ENCODE results near the gene OR6C68. TPM values are rescaled to one million over a fixed set of nuclear protein-coding genes. Genes with fewer than 3 reads are reported as not detected.

Gene OR6C68
- total RNA-seq, 1 experiment from 2014 or later: not detected

GRCh38 chr12:55516391-55516790 lies 24.2 kb downstream of the OR6C68 start:
- no peak for TF ChIP-seq CTCF (IDR thresholded peaks at IDR 0.05)
- Histone ChIP-seq H3K27me3 (ENCODE audit: control insufficient read depth, insufficient read depth, low read length) (no peaks in the 10 kb centered on the region; the same call in 1 of the 2 replicates), H3K9me3 (ENCODE audit: control insufficient read depth, insufficient read depth, low read depth, low read length) (no peaks in the 10 kb centered on the region), H3K27ac (ENCODE audit: low read length) (no peak overlapping the region), H3K4me3 (ENCODE audit: low read depth in 2 of 2, low read length in 2 of 2) (no peak overlapping the region), H3K36me3 (ENCODE audit: control insufficient read depth, insufficient read depth, low read length) (no peaks in the 10 kb centered on the region), H3K4me1 (ENCODE audit: control insufficient read depth, insufficient read depth, low read length) (no peaks in the 10 kb centered on the region)
- DNase-seq (ENCODE audit: low read depth, low spot score) (no peak), ATAC-seq (no peak)
- POLR2A ChIA-PET: no interaction called here
- intact Hi-C loops (cut with micrococcal nuclease; ENCODE audit: unreplicated experiment): no loop called here
- no TSS peak for BruUV-seq (replicated peaks)
- CTCF ChIA-PET: interaction anchor here (0.7 kb wide), 1 partner anchor 123 kb away, joined by 3 read pairs; no protein-coding TSS in a partner anchor
- in situ Hi-C loops (cut with HindIII; ENCODE audit: low pct_unique_long_range_greater_than_20kb, low sequenced_read_pairs): no loop called here

Other genes with a start within 250 kb of the OR6C68 start
- not detected for gene OR6C74, start 247.8 kb upstream of the OR6C68 start, total RNA-seq (2021; ENCODE audit: unreplicated experiment)
- not detected for gene OR6C6, start 195.8 kb upstream of the OR6C68 start, total RNA-seq (2021; ENCODE audit: unreplicated experiment)
- gene OR6C1, start 178.0 kb upstream of the OR6C68 start, total RNA-seq (2021; ENCODE audit: unreplicated experiment): not detected
- not detected for gene OR6C3, start 161.6 kb upstream of the OR6C68 start, total RNA-seq (2021; ENCODE audit: unreplicated experiment)
- not detected for gene OR6C75, start 129.4 kb upstream of the OR6C68 start, total RNA-seq (2021; ENCODE audit: unreplicated experiment)
- gene OR6C65, start 91.8 kb upstream of the OR6C68 start, total RNA-seq (2021; ENCODE audit: unreplicated experiment): not detected
- not detected for gene OR6C76, start 66.1 kb upstream of the OR6C68 start, total RNA-seq (2021; ENCODE audit: unreplicated experiment)
- gene OR6C2, start 48.3 kb upstream of the OR6C68 start, total RNA-seq (2021; ENCODE audit: unreplicated experiment): not detected
- not detected for gene OR6C70, start 22.2 kb upstream of the OR6C68 start, total RNA-seq (2021; ENCODE audit: unreplicated experiment)
- gene OR6C4, start 57.2 kb downstream of the OR6C68 start, total RNA-seq (2021; ENCODE audit: unreplicated experiment): not detected
- gene OR2AP1, start 80.1 kb downstream of the OR6C68 start, total RNA-seq (2021; ENCODE audit: unreplicated experiment): not detected
- gene OR10P1, start 144.5 kb downstream of the OR6C68 start, total RNA-seq (2021; ENCODE audit: unreplicated experiment): not detected
- 2.5 TPM for gene ITGA7, start 215.5 kb downstream of the OR6C68 start, total RNA-seq (2021; ENCODE audit: unreplicated experiment)
- 87.3 TPM for gene BLOC1S1, start 223.7 kb downstream of the OR6C68 start, total RNA-seq (2021; ENCODE audit: unreplicated experiment)
- gene RDH5, start 228.0 kb downstream of the OR6C68 start, total RNA-seq (2021; ENCODE audit: unreplicated experiment): 2.8 TPM
- 879 TPM for gene CD63, start 236.6 kb downstream of the OR6C68 start, total RNA-seq (2021; ENCODE audit: unreplicated experiment)

Measured in Panc1 (cell line).